ENCODE data around the gene PHF20.
A peak's percentile ranks its signal among the peaks of the same experiment; 100 is the strongest.
"Not testable (repeated sequence)": the region's sequence is repeated elsewhere in the genome, so short reads cannot be mapped to it uniquely, and the experiment has no call there.

The PHF20 gene

DNA sequence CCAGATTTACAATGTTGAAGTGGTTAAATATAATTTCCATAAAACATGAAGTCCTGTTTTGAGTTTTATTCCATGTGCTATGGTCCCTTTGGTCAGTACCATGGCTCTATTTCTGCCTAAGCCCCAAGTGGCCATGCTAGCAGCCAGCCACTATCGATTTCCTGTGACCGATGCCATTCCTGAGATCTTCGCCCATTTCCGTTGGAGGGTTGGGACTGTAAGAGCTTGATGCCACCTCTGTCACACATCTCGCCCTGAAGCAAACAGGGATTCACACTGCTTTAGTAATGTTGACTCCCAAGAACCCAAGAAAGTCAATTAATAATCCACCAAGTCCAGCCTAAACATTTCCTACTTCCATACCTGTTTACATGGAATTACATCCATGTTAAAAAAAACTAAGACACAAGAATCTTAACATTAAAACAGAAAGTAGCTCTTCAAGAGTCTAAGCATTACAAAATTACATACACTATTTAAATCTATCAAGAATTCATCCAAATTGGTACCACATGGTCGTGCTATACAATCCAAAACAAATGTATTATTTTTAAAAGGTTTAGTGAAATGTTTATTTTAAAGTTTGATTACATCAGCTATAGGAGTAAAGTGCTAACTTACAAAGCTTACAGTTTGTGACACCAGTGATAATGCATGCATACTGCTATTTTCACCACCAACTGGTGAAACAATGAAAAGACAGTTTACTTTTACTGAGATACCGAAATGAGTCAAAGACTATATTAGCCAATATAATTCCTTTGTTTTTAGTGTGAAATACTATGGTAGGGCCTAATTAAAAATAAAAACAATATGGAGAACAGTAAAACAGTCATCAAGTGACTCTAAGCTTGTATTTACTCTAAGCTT, 32.3 kb upstream of the PHF20 start:
- DNase-seq: no peak

GRCh38 chr20:35741892-35742740, 29.7 kb upstream of the PHF20 start, which contains the start of gene RBM39:
TSS of gene RBM39 (minus strand) at chr20:35742260. CDS start at chr20:35740874, 1,386 bp downstream.
- DNase-seq: peak; percentile 100

GRCh38 chr20:35742741-35743523, 28.9 kb upstream of the PHF20 start:
- no peak for DNase-seq

- DNase-seq: peak; percentile 18
These were observed 27.9 kb upstream of the PHF20 start for GRCh38 chr20:35743693-35744491.

- not testable (repeated sequence) for DNase-seq
These were observed 27.3 kb upstream of the PHF20 start for GRCh38 chr20:35744492-35744841.

- no peak for DNase-seq
These were observed 21.2 kb upstream of the PHF20 start for GRCh38 chr20:35750611-35751010.

GRCh38 chr20:35756404-35756803, 15.4 kb upstream of the PHF20 start:
- no peak for DNase-seq

DNA sequence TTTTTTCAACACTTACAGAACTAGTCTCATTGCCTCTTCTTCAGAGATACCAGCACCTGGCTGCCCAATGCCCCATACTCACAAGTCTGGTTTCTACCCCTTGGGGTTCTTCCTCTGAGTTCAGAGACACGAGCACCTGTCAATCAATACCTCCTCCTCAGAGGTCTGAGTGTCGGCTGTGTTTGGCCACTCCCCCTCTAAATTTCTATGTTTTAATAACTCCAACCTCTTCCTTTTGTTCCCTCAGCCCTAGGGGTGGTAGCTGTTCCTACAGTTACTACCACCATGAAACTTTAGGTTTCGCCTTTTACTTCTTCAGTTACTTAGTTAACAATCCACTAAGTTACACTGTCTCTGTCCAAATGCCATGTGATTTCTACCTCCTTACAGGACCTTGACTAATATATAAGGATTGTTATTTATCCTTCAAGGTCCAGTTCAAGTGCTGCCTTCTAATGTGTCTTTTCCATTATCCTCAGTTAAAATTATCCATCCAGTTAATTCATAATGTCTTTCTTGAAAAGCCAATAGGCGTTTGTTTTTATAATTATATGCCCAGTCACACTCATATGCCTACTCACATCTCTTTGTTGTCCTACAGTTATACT, 14.6 kb upstream of the PHF20 start:
- no peak for DNase-seq

DNA sequence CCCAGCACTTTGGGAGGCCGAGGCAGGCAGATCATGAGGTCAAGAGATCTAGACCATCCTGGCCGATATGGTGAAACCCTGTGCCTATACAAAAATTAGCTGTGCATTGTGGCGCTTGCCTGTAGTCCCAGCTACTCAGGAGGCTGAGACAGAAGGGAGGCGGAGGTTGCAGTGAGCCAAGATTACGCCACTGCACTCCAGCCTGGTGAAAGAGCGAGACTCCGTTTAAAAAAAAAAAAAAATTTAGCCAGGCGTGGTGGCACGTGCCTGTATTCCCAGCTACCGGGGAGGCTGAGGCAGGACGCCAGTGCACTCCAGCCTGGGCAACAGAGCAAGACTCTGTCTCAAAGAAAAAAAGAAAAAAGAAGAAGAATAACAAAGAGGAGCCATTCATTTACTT, 10.3 kb upstream of the PHF20 start:
- DNase-seq: not testable (repeated sequence)

DNA sequence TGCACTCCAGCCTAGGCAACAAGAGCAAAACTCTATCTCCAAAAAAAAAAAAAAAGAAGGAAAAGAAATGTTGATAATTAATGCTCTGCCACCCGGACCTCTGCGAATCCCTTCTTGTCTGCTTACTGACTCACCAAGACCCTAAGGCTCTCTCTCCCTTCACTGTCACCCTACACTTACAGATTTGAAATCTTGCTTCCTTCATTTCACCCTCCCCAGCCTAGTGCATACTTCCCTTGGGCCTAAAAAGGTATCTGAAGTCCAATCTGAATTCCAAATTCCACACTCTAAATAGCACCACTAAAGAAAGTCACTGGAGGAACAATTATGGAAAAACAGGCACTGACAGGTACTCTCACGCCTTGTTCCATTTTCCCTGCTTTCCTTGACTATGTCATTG, 9.4 kb upstream of the PHF20 start:
- DNase-seq: no peak

- DNase-seq: not testable (repeated sequence)
These were observed 6.9 kb upstream of the PHF20 start for GRCh38 chr20:35764936-35765335.

GRCh38 chr20:35766843-35767242, 5.0 kb upstream of the PHF20 start:
- DNase-seq: no peak

DNA sequence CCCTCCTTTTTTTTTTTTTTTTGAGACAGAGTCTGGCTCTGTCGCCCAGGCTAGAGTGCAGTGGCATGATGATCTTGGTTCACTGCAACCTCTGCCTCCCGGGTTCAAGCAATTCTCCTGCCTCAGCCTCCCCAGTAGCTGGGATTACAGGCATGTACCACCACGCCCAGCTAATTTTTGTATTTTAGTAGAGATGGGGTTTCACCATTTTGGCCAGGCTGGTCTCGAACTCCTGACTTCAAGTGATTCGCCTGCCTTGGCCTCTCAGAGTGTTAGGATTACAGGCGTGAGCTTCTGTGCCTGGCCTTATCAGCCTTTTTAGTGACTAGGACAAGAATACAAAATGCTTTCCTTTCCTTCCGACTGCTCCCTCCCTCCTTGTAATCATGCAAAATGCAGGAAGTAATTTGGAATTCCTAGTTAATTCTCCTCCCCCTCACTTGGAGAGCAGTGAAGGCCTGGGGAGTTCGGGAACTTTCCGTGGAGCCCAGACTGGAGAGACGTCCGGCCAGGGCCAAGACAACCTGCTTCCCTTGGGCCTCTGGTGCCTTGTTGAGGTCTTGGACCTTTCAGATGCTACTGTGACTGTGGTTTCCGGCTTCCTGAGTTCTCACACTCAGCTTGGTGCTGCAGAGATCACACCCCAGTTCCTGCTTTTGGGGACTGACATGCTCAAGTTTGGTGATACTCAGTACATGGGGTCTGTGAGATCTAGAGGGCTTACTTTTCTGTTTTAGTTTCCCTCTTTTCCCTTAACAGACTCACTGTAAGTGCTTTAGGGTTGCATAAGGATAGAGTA, 3.9 kb upstream of the PHF20 start:
- peak; percentile 80 for DNase-seq

GRCh38 chr20:35768731-35769664, 2.8 kb upstream of the PHF20 start:
- DNase-seq: peak; percentile 72

DNA sequence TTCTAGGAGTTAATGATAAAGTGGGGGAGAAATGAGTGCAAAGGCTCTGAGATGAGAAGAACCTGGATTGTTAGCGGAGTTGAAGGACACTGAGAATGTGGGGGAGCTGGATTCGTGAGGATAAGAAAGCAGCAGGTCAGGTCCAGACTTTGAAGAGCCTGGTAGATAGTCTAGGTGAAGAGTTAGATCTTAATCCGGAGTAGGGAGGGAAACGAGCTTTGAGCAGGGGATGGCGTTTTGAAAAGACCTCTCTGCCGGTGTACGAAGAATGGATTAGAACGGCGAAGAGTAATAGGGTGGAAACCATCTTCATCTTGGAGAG, 487 bp upstream of the PHF20 start:
- DNase-seq: no peak

- no peak for DNase-seq
These were observed 796 bp downstream of the PHF20 start for GRCh38 chr20:35772563-35773058.

DNA sequence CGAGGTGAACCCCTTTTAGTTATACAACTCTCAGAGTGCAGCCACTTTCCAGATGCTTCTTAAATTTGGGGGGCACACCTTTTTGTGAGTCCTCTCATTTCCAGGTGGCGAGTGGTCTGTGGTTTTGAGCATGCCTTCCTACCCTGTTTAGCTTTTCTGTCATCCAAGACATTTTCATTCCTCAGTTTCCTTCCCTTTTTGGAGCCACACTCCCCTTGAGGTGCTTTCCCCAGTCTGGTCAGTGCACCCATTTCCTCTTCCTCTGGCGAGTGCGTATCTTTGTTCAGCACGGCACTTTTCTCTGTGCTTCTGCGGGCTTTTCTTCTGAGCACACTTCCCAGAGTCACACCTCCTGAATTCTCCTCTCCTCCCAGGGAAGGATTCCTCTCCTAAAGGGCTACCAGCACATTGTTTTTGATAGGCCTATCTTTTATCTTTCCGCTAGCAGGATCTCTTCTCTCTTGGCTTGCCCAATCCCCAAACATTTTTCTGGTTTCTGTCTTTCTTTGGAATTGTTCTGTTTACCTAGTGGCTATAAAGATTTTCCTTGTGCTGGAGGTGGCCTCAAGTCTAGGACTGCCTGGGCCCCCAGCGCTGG, 1.4 kb downstream of the PHF20 start:
- DNase-seq: peak; percentile 62

DNA sequence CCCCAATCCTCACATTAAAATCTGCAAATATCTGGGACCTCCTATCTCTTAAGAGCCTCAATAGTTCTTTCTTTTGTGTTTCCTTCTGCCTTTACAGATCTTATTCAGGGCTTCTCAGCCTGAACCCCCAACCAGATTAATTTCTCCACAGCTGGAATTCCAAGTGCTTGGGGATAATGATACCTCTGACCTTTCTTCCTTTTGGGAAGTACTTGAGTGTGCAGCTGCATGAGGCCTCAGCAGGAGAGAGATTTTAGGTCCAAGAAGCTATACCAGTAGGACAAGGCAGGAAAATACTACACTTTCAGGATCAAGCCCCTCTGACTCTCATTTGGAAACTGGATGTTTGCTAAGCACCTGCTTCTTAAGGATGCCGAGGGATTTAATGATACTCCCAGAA, 2.6 kb downstream of the PHF20 start:
- no peak for DNase-seq

DNA sequence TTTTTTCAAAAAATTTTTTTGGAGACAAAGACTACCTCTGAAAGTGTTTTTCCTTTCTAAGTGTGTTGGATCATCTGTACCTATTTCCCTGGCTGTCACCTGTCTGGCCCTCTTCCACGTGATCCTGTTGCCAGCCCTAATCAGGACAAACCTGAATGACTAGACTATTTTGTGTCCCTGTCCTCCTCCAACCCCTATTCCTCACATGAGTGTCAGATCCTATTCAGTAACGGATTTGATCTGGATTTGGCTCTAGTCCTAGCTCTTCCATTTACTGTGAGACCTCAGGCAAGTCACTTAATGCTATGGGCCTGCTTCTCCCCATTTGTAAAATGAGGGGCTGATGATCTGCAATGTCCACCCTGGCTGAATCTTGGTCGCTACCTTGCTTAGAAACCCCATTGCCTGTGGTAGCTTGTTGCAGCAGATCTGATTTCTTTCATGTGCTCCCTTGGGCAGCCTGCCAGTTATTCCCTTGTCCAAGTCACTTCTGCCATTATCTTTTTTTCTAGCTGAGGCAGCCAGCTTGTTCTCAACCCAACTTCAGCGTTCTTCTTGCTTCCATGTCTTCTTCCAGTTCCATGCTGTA, 4.8 kb downstream of the PHF20 start:
- no peak for DNase-seq

Data from CD4-positive, alpha-beta T cell treated with Interferon gamma for 1 hour (primary cell).